CD14-positive monocyte (primary cell): ENCODE data around the gene POU6F2. TPM values are rescaled to one million over a fixed set of nuclear protein-coding genes. Genes with fewer than 3 reads are reported as not detected.
A peak's percentile ranks its signal among the peaks of the same experiment; 100 is the strongest.
"Not testable (repeated sequence)": the region's sequence is repeated elsewhere in the genome, so short reads cannot be mapped to it uniquely, and the experiment has no call there.

Experiments used
- DNase-seq, 3 donors: peaks; one replicate each; pipeline ENCODE4 v3.0.0-alpha.2; 2011 to 2022
- H2AFZ ChIP-seq: 2 replicates; pipeline ENCODE4 v1.6.0; 2012; ENCODE audit warnings: mild to moderate bottlenecking, low read depth, low read length, inconsistent platforms; ENCODE audit not compliant: insufficient read depth, poor library complexity, severe bottlenecking
- H3K27ac ChIP-seq, 2 donors: 1 replicate in 1 of 2; 2 replicates in 1 of 2; pipeline ENCODE4 v1.5.1; 2012 to 2013; ENCODE audit warnings: low read length in 2 of 2, control low read depth in 1 of 2, inconsistent platforms in 1 of 2, low read depth in 1 of 2, mild to moderate bottlenecking in 1 of 2
- H3K27me3 ChIP-seq, 2 donors: one replicate each; pipeline versions ENCODE4 v1.6.0 to v1.6.1; 2011 to 2013; ENCODE audit warnings: low read length in 2 of 2; ENCODE audit not compliant: control insufficient read depth in 2 of 2, insufficient read depth in 2 of 2
- H3K36me3 ChIP-seq, 2 donors: replicated peaks in 1 of 2; 1 replicate in 1 of 2; 2 replicates in 1 of 2; pipeline versions ENCODE4 v1.5.1 to v1.6.1; 2012 to 2013; ENCODE audit warnings: low read length in 2 of 2, control low read depth in 1 of 2, inconsistent platforms in 1 of 2, mild to moderate bottlenecking in 1 of 2; ENCODE audit not compliant: insufficient read depth in 2 of 2, control insufficient read depth in 1 of 2
- H3K4me1 ChIP-seq, 2 donors: 1 replicate in 1 of 2; 2 replicates in 1 of 2; pipeline versions ENCODE4 v1.5.1 to v1.6.1; 2012 to 2013; ENCODE audit warnings: low read length in 2 of 2, control low read depth in 1 of 2, inconsistent platforms in 1 of 2, mild to moderate bottlenecking in 1 of 2, moderate library complexity in 1 of 2; ENCODE audit not compliant: insufficient read depth in 2 of 2, control insufficient read depth in 1 of 2
- H3K4me2 ChIP-seq: replicated peaks from 2 replicates; pipeline ENCODE3; 2012; ENCODE audit warnings: low read length, moderate library complexity, mild to moderate bottlenecking; ENCODE audit not compliant: poor library complexity, severe bottlenecking; ENCODE audit errors: extremely low read depth
- H3K4me3 ChIP-seq, 3 experiments: fragments of 200-600 bp in 1 of 3; sonication (generic) in 1 of 3; replicated peaks in 1 of 3; 1 replicate in 2 of 3; 2 replicates in 1 of 3; pipeline ENCODE4 v1.5.1; 2011 to 2013; ENCODE audit warnings: low read length in 3 of 3, mild to moderate bottlenecking in 3 of 3, control low read depth in 2 of 3, low read depth in 2 of 3, inconsistent platforms in 1 of 3, moderate library complexity in 1 of 3
- H3K79me2 ChIP-seq: 2 replicates; pipeline ENCODE4 v1.6.0; 2012; ENCODE audit warnings: mild to moderate bottlenecking, control low read depth, inconsistent platforms, low read length, moderate library complexity; ENCODE audit not compliant: insufficient read depth
- H3K9ac ChIP-seq: 2 replicates; pipeline ENCODE4 v1.6.0; 2017; ENCODE audit warnings: low read length, mild to moderate bottlenecking; ENCODE audit not compliant: insufficient read depth, poor library complexity, severe bottlenecking
- H3K9me3 ChIP-seq, 2 donors: replicated peaks in 1 of 2; 1 replicate in 1 of 2; 2 replicates in 1 of 2; pipeline versions ENCODE4 v1.5.1 to v1.6.1; 2012 to 2013; ENCODE audit warnings: low read length in 2 of 2, control low read depth in 1 of 2; ENCODE audit not compliant: control insufficient read depth in 1 of 2, insufficient read depth in 1 of 2
- H4K20me1 ChIP-seq: 2 replicates; pipeline ENCODE4 v1.6.0; 2012; ENCODE audit warnings: mild to moderate bottlenecking, low read length, control low read depth, moderate library complexity; ENCODE audit not compliant: insufficient read depth
- H3K27ac Mint-ChIP-seq, 7 donors: one replicate each; pipeline ENCODE4 v1.8.0; 2020; ENCODE audit warnings: mild to moderate bottlenecking in 7 of 7, mixed read lengths in 7 of 7, moderate library complexity in 6 of 7, inconsistent platforms in 2 of 7
- H3K27me3 Mint-ChIP-seq, 3 donors: one replicate each; pipeline ENCODE4 v1.8.0; 2021 to 2022; ENCODE audit warnings: low read depth in 3 of 3, mild to moderate bottlenecking in 3 of 3, mixed read lengths in 3 of 3, moderate library complexity in 3 of 3, inconsistent platforms in 1 of 3
- H3K36me3 Mint-ChIP-seq, 2 donors: one replicate each; pipeline ENCODE4 v1.8.0; 2020; ENCODE audit warnings: mixed read lengths in 2 of 2, inconsistent platforms in 1 of 2, mild to moderate bottlenecking in 1 of 2
- H3K4me1 Mint-ChIP-seq: one replicate; pipeline ENCODE4 v1.8.0; 2020; ENCODE audit warnings: mild to moderate bottlenecking, mixed read lengths
- H3K4me3 Mint-ChIP-seq, 2 donors: one replicate each; pipeline ENCODE4 v1.8.0; 2020; ENCODE audit warnings: mild to moderate bottlenecking in 2 of 2, mixed read lengths in 2 of 2, moderate library complexity in 1 of 2
- H3K9me3 Mint-ChIP-seq, 7 donors: one replicate each; pipeline ENCODE4 v1.8.0; 2020 to 2022; ENCODE audit warnings: mixed read lengths in 7 of 7, mild to moderate bottlenecking in 6 of 7, moderate library complexity in 6 of 7, inconsistent platforms in 2 of 7
- WGBS: methylation state at CpG from one replicate; pipeline ENCODE4 v1.1.5; 2013; ENCODE audit warnings: missing lambda C conversion rate; ENCODE audit not compliant: insufficient coverage; 5-methylcytosine and 5-hydroxymethylcytosine counted together
- intact Hi-C, 2 donors: fragments of 100-400 bp; cut with micrococcal nuclease; formaldehyde crosslinking; loops; one replicate each; pipeline versions ENCODE4 v1.15.0 to v1.15.1; 2023
- polyA plus RNA-seq, 3 donors: library from polyadenylated mRNA; depleted of rRNA in 1 of 3; unstranded in 2 of 3; stranded (reverse) in 1 of 3; fragments of 300-500 nt in 2 of 3; fragments of >200 nt in 1 of 3; fragmentation: Illumina TruSeq in 2 of 3; gene quantifications; 1 replicate in 2 of 3; 2 replicates in 1 of 3; pipeline ENCODE4 v1.2.3, GENCODE V29; 2012 to 2021
- TF ChIP-seq, protein P1 (sequence below): fragments of 200-600 bp; IDR thresholded peaks from one replicate; pipeline ENCODE4 v1.8.0; 2022; ENCODE audit warnings: antibody characterized with exemption, mild to moderate bottlenecking

The POU6F2 gene
- polyA plus RNA-seq, 3 donors, result not detected

DNA sequence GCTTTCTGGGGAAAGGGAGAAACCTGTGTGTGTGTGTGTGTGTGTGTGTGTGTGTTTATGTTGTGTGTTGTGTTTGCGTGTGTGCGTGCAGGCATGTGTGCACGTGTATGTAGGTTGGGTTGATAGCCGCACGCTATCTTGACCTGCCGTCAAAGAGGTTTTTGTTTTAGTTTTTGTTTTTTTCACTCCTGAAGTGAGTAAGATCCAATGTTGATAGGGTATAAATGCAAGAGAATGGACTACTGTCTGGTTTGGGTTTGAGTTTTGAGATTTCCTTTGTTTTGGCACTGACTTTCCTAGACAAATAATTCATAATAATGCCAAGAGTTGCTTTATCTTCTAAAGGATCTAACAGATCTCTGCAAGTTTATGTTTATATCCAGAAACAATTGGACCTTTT, 27.8 kb downstream of the POU6F2 start:
- Histone ChIP-seq H3K9ac (no peak overlapping the region), H3K4me2 (no peak overlapping the region), H3K36me3 (no peaks in the 10 kb centered on the region), H4K20me1 (no peaks in the 10 kb centered on the region), H3K27ac (no peak overlapping the region), H3K9me3 (no peaks in the 10 kb centered on the region), H3K27me3 (no peaks in the 10 kb centered on the region), H3K79me2 (no peaks in the 10 kb centered on the region), H3K4me1 (no peaks in the 10 kb centered on the region), H3K4me3 (no peak overlapping the region), H2AFZ (no peak overlapping the region)
- no peak for DNase-seq
- no peaks in the 10 kb centered on the region for H3K36me3 Mint-ChIP-seq
- H3K4me1 Mint-ChIP-seq, result no peaks in the 10 kb centered on the region
- intact Hi-C loops, result no loop called here
- peaks cover 0 to 4% (median 0%) of the 10 kb centered on the region in 7 donors for H3K9me3 Mint-ChIP-seq
- TF ChIP-seq, protein P1, sequence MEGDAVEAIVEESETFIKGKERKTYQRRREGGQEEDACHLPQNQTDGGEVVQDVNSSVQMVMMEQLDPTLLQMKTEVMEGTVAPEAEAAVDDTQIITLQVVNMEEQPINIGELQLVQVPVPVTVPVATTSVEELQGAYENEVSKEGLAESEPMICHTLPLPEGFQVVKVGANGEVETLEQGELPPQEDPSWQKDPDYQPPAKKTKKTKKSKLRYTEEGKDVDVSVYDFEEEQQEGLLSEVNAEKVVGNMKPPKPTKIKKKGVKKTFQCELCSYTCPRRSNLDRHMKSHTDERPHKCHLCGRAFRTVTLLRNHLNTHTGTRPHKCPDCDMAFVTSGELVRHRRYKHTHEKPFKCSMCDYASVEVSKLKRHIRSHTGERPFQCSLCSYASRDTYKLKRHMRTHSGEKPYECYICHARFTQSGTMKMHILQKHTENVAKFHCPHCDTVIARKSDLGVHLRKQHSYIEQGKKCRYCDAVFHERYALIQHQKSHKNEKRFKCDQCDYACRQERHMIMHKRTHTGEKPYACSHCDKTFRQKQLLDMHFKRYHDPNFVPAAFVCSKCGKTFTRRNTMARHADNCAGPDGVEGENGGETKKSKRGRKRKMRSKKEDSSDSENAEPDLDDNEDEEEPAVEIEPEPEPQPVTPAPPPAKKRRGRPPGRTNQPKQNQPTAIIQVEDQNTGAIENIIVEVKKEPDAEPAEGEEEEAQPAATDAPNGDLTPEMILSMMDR, result no peak
- no peak overlapping the region for H3K27ac Mint-ChIP-seq
- WGBS, result 84% methylated on average over 6 of the region's 6 CpGs
- no peaks in the 10 kb centered on the region for H3K27me3 Mint-ChIP-seq
- no peak overlapping the region for H3K4me3 Mint-ChIP-seq

DNA sequence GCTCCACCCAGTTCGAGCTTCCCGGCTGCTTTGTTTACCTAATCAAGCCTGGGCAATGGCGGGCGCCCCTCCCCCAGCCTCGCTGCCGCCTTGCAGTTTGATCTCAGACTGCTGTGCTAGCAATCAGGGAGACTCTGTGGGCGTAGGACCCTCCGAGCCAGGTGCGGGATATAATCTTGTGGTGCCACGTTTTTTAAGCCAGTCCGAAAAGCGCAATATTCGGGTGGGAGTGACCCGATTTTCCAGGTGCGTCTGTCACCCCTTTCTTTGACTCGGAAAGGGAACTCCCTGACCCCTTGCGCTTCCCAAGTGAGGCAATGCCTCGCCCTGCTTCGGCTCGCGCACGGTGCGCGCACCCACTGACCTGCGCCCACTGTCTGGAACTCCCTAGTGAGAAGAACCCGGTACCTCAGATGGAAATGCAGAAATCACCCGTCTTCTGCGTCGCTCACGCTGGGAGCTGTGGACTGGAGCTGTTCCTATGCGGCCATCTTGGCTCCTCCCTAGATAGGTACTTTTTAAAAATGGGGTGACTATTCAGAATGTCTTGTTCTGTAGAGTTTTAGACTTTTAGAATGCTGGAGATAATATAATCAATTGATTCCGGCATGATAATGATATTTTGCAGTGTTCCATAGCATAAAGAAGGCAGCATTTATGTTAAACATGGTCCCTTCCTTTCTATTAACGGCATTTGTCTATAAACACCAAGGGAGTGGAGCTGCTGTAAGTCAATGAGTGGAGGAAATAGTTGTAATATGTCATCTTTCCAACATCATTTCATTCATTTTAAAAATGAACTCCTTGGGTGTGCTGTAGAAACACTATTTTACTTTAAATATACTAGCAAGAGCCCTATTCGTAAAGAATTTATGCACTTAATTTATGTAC, 35.6 kb downstream of the POU6F2 start:
- DNase-seq, H3K4me2 ChIP-seq, H3K27me3 Mint-ChIP-seq, H3K27ac ChIP-seq, H3K9me3 ChIP-seq, H3K9me3 Mint-ChIP-seq, H3K27me3 ChIP-seq, H3K9ac ChIP-seq, H4K20me1 ChIP-seq, H3K36me3 ChIP-seq, H3K27ac Mint-ChIP-seq, H3K79me2 ChIP-seq, intact Hi-C loops, H3K4me3 ChIP-seq, H2AFZ ChIP-seq, H3K4me1 Mint-ChIP-seq, H3K4me1 ChIP-seq, H3K36me3 Mint-ChIP-seq: not testable (repeated sequence)
- peak overlapping the region in 1 of 2 donors; percentile 24 for H3K4me3 Mint-ChIP-seq
- WGBS, result 98% methylated on average over 8 of the region's 34 CpGs
